Activated T-helper 2 cell treated with anti-CD3 and anti-CD28 coated beads, Interferon-gamma antibody, Interleukin-2, Interleukin-4, amounts not matched to agents 10 μg/mL and 5 μg/mL and 100 μg/mL, durations not matched to agents 14 hours and 24 hours and 36 hours (primary cell): ENCODE data around the gene ZNF248. TPM values are rescaled to one million over a fixed set of nuclear protein-coding genes. Genes with fewer than 3 reads are reported as not detected.

ENCODE experiments used
- DNase-seq: peaks from one replicate; pipeline ENCODE4 v3.0.0; 2021; ENCODE audit warnings: low spot score
- H3K27ac Mint-ChIP-seq: one replicate; pipeline ENCODE4 v1.8.0; 2021; ENCODE audit warnings: mixed read lengths
- H3K27me3 Mint-ChIP-seq: one replicate; pipeline ENCODE4 v1.8.0; 2021; ENCODE audit warnings: low read depth, mixed read lengths
- H3K36me3 Mint-ChIP-seq: one replicate; pipeline ENCODE4 v1.8.0; 2021; ENCODE audit warnings: low read depth, mixed read lengths
- H3K4me1 Mint-ChIP-seq: one replicate; pipeline ENCODE4 v1.8.0; 2021; ENCODE audit warnings: low read depth, mixed read lengths
- H3K4me3 Mint-ChIP-seq: one replicate; pipeline ENCODE4 v1.8.0; 2021; ENCODE audit warnings: low read depth, mild to moderate bottlenecking, moderate library complexity, mixed read lengths
- H3K9me3 Mint-ChIP-seq: one replicate; pipeline ENCODE4 v1.8.0; 2021; ENCODE audit warnings: mixed read lengths
- intact Hi-C: fragments of 100-400 bp; cut with micrococcal nuclease; formaldehyde crosslinking; loops from one replicate; pipeline ENCODE4 v1.15.1; 2023
- total RNA-seq: library from RNA; stranded (reverse); gene quantifications from 2 replicates; pipeline ENCODE4 v1.2.3, GENCODE V29; 2022

Gene ZNF248
- total RNA-seq, result 9.2 and 11.2 TPM in 2 replicates

DNA sequence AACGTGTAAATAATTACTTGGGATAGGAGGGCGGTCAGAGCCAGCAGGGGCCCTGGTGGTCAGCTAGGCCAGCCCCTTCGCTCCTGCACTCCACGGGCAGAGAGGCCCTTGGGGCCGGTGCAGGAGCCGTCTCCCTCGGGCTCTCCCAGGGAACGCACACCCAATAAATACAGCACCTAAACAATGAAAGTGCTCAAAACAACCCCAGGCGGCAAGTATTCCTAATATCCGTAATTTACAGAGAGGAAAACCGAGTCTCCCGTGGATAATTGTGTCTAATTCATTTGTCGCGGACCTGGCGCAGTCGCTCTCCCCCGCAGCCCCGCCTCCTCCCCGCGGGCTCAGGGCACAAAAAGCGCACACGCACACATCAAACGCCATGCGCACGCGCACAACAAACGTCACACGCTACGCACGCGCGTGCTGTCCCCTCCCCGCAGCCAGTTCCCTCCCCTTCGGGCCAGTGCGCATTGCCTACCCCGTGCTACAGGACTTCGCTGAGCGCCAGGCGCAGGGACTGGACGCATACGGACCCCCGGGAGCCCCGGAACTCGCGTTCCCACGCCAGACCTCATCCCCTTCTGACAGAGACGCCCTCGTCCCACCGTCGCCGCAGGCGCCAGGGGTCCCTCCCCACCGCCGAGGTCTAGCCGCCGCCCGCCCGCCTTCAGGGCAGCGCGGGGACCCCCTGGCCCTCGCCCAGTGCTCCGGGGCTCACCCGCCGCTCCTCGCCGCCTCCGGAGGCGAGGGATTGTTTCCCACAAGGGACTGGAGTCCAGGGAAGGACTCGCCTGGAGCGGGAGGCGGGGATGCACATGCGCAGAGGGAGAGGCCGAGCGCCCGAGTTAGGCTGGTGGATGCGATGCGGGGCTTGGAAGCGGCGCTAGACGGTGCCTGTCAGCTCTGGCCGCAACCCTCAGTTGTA lies at the start of gene ZNF248:
ZNF248 (minus strand) TSS at position 324 of the 925 bp plus-strand sequence. CDS start 1,300 bp downstream, outside the sequence.
- intact Hi-C loops, result loop anchor here (1.0 to 10.0 kb wide), 6 partner anchors 113 to 545 kb away; partner anchors contain the start of genes ZNF25, ZNF33A and ZNF37A
- peaks cover 30% of the 10 kb centered on the region for H3K36me3 Mint-ChIP-seq
- no peaks in the 10 kb centered on the region for H3K9me3 Mint-ChIP-seq
- peaks cover 25% of the 10 kb centered on the region for H3K4me1 Mint-ChIP-seq
- peak; percentile 93 for DNase-seq
- H3K4me3 Mint-ChIP-seq, result peak within 1 kb of the TSS; percentile 92
- H3K27ac Mint-ChIP-seq, result peak within 1 kb of the TSS; percentile 94
- no peaks in the 10 kb centered on the region for H3K27me3 Mint-ChIP-seq

DNA sequence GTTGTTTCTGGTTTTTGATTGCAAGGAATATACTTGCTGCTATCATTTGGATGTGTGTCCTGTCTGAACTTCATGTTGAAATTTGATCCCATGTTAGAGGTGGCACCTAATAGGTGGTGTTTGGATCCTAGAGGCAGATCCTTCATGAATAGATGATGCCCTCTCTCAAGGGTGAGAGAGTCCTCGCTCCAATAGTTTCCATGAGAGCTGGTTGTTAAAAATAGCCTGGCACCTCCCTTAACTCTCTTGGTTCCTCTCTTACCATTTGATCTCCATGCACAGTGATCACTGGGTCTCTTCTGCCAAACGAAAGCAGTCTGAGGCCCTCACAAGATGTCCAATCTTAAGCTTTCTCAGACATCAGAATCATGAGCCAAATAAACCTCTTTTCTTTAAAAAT lies 49.0 kb upstream of the ZNF248 start:
- H3K27me3 Mint-ChIP-seq, result no peaks in the 10 kb centered on the region
- H3K9me3 Mint-ChIP-seq, result peaks cover 39% of the 10 kb centered on the region
- H3K4me1 Mint-ChIP-seq, result no peaks in the 10 kb centered on the region
- intact Hi-C loops, result no loop called here
- H3K27ac Mint-ChIP-seq, result no peak overlapping the region
- no peak for DNase-seq
- no peaks in the 10 kb centered on the region for H3K36me3 Mint-ChIP-seq
- no peak overlapping the region for H3K4me3 Mint-ChIP-seq

DNA sequence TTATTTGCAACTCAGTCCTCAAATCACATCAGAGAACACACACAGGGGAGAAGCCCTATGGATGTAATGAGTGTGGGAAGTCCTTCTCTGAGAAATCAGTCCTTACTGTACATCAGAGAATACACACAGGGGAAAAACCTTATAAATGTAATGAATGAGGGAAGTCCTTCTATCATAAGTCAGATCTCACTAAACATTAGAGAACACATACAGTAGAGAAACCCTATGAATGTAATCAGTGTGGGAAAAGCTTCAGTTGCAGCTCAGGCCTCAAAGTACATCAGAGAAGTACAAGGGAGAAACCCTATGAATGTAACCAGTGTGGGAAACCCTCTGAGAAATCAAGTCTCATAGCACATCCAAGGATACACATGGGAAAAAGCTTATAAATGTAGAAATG lies 39.0 kb upstream of the ZNF248 start:
- Mint-ChIP-seq H3K27ac (no peak overlapping the region), H3K36me3 (peaks cover 4% of the 10 kb centered on the region), H3K4me3 (no peak overlapping the region), H3K4me1 (no peaks in the 10 kb centered on the region), H3K9me3 (peaks cover 38% of the 10 kb centered on the region), H3K27me3 (no peaks in the 10 kb centered on the region)
- intact Hi-C loops, result no loop called here
- no peak for DNase-seq

- Mint-ChIP-seq H3K4me3 (no peak overlapping the region), H3K36me3 (peaks cover 4% of the 10 kb centered on the region), H3K4me1 (no peaks in the 10 kb centered on the region), H3K9me3 (peaks cover 46% of the 10 kb centered on the region), H3K27me3 (no peaks in the 10 kb centered on the region), H3K27ac (no peak overlapping the region)
- intact Hi-C loops, result no loop called here
- no peak for DNase-seq
These were observed 38.3 kb upstream of the ZNF248 start for GRCh38 chr10:37895674-37896073.

DNA sequence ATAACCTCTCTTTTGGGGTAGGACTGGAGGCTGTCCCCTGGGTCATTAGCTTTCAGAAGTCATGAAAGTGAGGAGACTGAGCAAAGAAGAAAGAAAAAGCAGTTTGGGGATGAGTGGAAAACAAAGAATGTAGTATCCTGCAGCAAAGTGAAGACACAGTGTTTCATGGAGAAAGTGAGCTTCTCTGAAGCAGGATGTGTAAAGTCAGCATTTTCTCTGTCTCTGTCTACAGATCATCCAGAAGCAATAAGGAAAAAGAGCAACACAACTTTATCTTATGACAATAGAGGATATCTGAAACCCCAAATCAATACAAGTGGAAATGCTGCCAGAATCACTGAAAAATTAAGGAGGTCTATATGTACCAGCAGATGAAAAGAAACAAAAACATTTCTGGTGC lies 28.4 kb upstream of the ZNF248 start:
- Mint-ChIP-seq H3K27ac (no peak overlapping the region), H3K27me3 (no peaks in the 10 kb centered on the region), H3K9me3 (peaks cover 55% of the 10 kb centered on the region), H3K4me3 (no peak overlapping the region), H3K36me3 (no peaks in the 10 kb centered on the region), H3K4me1 (no peaks in the 10 kb centered on the region)
- DNase-seq, result no peak
- intact Hi-C loops, result no loop called here

- DNase-seq, result no peak
- H3K4me1 Mint-ChIP-seq, result no peaks in the 10 kb centered on the region
- H3K9me3 Mint-ChIP-seq, result peaks cover 18% of the 10 kb centered on the region
- H3K27me3 Mint-ChIP-seq, result no peaks in the 10 kb centered on the region
- no peak overlapping the region for H3K27ac Mint-ChIP-seq
- no peaks in the 10 kb centered on the region for H3K36me3 Mint-ChIP-seq
- H3K4me3 Mint-ChIP-seq, result no peak overlapping the region
- intact Hi-C loops, result no loop called here
These were observed 15.5 kb upstream of the ZNF248 start for GRCh38 chr10:37872955-37873354.

- no peaks in the 10 kb centered on the region for H3K36me3 Mint-ChIP-seq
- H3K27me3 Mint-ChIP-seq, result no peaks in the 10 kb centered on the region
- no peaks in the 10 kb centered on the region for H3K4me1 Mint-ChIP-seq
- H3K9me3 Mint-ChIP-seq, result peaks cover 13% of the 10 kb centered on the region
- H3K27ac Mint-ChIP-seq, result no peak overlapping the region
- H3K4me3 Mint-ChIP-seq, result no peak overlapping the region
- intact Hi-C loops, result no loop called here
- DNase-seq, result no peak
These were observed 14.9 kb upstream of the ZNF248 start for GRCh38 chr10:37872283-37872682.

DNA sequence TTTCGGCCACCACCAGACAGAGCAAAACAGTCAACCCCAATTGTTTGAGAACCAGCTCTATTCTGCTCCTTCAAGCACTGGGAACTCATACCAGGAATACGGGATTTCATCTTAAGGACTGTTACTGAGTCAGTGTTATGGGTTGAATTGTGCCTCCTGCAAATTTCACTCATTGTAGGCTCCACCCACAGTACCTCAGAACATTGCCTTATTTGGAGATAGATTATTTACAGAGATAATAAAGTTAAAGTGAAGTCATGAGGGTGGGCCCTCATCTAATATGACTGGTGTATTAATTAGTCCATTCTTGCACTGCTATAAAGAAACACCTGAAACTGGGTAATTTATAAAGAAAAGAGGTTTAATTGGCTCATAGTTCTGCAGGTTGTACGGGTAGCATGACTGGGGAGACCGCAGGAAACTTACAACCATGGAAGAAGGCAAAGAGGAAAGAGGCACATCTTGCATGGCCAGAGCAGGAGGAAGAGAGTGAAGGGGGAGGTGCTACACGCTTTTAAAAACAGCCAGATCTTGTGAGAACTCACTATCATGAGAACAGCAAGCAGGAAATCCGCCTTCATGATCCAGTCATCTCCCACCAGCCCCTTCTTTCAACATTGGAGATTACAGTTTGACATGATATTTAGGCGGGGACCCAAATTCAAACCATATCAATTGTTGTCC lies 14.3 kb upstream of the ZNF248 start:
- no peak overlapping the region for H3K27ac Mint-ChIP-seq
- no peaks in the 10 kb centered on the region for H3K36me3 Mint-ChIP-seq
- no peaks in the 10 kb centered on the region for H3K4me1 Mint-ChIP-seq
- H3K27me3 Mint-ChIP-seq, result no peaks in the 10 kb centered on the region
- DNase-seq, result no peak
- no peak overlapping the region for H3K4me3 Mint-ChIP-seq
- peaks cover 13% of the 10 kb centered on the region for H3K9me3 Mint-ChIP-seq
- intact Hi-C loops, result no loop called here

DNA sequence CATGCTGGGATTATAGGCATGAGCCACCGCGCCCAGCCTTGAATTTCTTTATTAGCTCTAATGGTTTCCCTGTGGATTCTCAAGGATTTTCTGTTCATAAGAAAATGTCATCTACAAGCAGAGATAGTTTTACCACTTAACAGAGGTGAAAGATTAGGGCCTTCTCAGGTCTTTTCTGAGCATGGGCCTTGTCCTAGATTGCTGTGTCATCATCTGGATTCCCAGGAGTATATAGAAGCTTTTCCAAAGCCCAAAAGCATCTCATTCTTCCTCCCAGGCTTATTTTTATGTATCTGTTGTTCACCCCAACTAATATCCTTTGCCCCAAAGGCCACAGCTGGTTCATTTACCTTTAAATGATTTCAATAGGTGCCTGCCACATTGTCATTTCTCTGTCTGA lies 13.7 kb upstream of the ZNF248 start:
- no peaks in the 10 kb centered on the region for H3K36me3 Mint-ChIP-seq
- peaks cover 13% of the 10 kb centered on the region for H3K9me3 Mint-ChIP-seq
- DNase-seq, result no peak
- H3K27ac Mint-ChIP-seq, result no peak overlapping the region
- H3K27me3 Mint-ChIP-seq, result no peaks in the 10 kb centered on the region
- intact Hi-C loops, result no loop called here
- no peaks in the 10 kb centered on the region for H3K4me1 Mint-ChIP-seq
- no peak overlapping the region for H3K4me3 Mint-ChIP-seq

- Mint-ChIP-seq H3K36me3 (no peaks in the 10 kb centered on the region), H3K4me3 (no peak overlapping the region), H3K27me3 (no peaks in the 10 kb centered on the region), H3K4me1 (no peaks in the 10 kb centered on the region), H3K27ac (no peak overlapping the region), H3K9me3 (peaks cover 19% of the 10 kb centered on the region)
- no peak for DNase-seq
- intact Hi-C loops, result no loop called here
These were observed 11.4 kb upstream of the ZNF248 start for GRCh38 chr10:37868796-37869195.

GRCh38 chr10:37865957-37866803 lies 8.8 kb upstream of the ZNF248 start:
- Mint-ChIP-seq H3K27ac (no peak overlapping the region), H3K27me3 (no peaks in the 10 kb centered on the region), H3K4me1 (no peaks in the 10 kb centered on the region), H3K4me3 (no peak overlapping the region), H3K36me3 (no peaks in the 10 kb centered on the region), H3K9me3 (peaks cover 11% of the 10 kb centered on the region)
- no peak for DNase-seq
- intact Hi-C loops, result no loop called here

GRCh38 chr10:37865264-37865663 lies 7.9 kb upstream of the ZNF248 start:
- intact Hi-C loops, result no loop called here
- Mint-ChIP-seq H3K27ac (no peak overlapping the region), H3K36me3 (no peaks in the 10 kb centered on the region), H3K4me1 (peaks cover 2% of the 10 kb centered on the region), H3K9me3 (peaks cover 11% of the 10 kb centered on the region), H3K4me3 (no peak overlapping the region), H3K27me3 (no peaks in the 10 kb centered on the region)
- no peak for DNase-seq
